ENCODE results near the gene LETM1. TPM values are rescaled to one million over a fixed set of nuclear protein-coding genes. Genes with fewer than 3 reads are reported as not detected.

The LETM1 gene
- total RNA-seq, 2 donors from 2014 or later = 32.1 to 63.1 TPM

DNA sequence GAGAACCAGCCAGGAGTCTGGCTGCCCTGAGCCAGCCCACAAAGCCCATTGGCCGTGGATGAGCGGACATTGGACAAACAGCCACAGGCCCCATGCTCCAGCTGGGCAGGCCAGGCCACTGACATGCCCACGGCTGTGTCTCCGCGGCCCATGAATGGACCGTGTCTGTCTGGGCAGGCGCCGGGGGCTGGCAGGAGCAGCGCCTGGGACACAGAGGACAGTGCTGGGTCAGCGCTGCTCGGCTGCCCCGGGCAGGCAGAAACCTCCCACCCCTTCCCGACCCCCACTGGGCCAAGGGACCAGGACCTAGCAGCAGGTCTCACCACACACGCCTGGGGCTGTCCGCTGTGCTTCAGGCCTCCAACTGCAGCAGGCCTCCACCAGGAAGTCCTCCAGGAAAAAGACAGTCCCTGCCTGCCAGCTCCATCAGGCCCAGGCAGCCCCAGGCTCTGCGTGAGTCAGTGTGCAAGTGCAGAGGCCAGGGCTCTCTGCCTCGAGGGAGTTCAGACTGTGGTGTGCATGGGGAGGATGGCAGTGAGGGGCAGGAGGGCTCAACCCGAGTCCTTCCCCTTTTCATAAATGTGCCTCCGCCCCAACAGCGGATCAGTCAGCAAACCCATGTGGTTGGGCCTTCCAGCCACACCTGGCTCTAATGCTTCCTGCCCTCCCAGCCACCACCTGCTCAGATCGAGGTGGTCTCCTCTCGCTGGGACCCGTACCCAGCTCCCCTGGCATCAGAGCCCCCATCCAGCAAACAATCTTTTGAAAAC is 80.0 kb downstream of the LETM1 start:
- H3K36me3 ChIP-seq = no peaks in the 10 kb centered on the region
- no peak overlapping the region for H3K4me3 ChIP-seq
- intact Hi-C loops (cut with DNase I) = no loop called here
- no peak for TF ChIP-seq POLR2AphosphoS5 (IDR thresholded peaks at IDR 0.05)
- TF ChIP-seq, protein P1, sequence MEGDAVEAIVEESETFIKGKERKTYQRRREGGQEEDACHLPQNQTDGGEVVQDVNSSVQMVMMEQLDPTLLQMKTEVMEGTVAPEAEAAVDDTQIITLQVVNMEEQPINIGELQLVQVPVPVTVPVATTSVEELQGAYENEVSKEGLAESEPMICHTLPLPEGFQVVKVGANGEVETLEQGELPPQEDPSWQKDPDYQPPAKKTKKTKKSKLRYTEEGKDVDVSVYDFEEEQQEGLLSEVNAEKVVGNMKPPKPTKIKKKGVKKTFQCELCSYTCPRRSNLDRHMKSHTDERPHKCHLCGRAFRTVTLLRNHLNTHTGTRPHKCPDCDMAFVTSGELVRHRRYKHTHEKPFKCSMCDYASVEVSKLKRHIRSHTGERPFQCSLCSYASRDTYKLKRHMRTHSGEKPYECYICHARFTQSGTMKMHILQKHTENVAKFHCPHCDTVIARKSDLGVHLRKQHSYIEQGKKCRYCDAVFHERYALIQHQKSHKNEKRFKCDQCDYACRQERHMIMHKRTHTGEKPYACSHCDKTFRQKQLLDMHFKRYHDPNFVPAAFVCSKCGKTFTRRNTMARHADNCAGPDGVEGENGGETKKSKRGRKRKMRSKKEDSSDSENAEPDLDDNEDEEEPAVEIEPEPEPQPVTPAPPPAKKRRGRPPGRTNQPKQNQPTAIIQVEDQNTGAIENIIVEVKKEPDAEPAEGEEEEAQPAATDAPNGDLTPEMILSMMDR (IDR thresholded peaks at IDR 0.05) = no peak
- TF ChIP-seq POLR2A (IDR thresholded peaks at IDR 0.05) = no peak
- 77% methylated on average over 19 of the region's 23 CpGs for WGBS
- H3K27ac ChIP-seq = no peak overlapping the region
- no peaks in the 10 kb centered on the region for H3K9me3 ChIP-seq
- H3K4me1 ChIP-seq (replicated peaks) = no peaks in the 10 kb centered on the region
- no peaks in the 10 kb centered on the region for H3K27me3 ChIP-seq (replicated peaks; ENCODE audit: insufficient read depth)
- DNase-seq (ENCODE audit: low spot score) = no peak

DNA sequence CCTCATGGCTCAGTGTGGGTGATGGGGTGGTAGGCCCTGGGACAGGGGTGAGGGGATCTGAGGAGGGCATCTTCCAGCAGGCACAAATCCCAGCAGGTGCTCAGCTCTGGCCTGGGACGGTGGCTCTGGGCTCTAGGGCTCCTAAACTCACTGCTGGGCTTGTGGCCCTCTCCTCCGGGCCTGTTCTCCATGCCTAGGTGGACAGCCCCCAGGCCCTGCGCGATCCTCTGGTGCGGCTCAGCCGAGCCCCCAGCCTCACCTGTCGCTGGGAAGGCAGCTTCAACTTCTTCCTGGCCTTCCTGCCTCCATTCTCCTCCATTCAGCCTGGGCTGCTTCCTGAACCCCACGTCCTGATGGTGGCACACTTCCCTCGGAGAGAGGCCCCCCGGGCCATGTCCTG is 82.2 kb downstream of the LETM1 start:
- no peaks in the 10 kb centered on the region for H3K4me1 ChIP-seq (replicated peaks)
- no peak for DNase-seq (ENCODE audit: low spot score)
- TF ChIP-seq POLR2A (IDR thresholded peaks at IDR 0.05) (no peak), POLR2AphosphoS5 (IDR thresholded peaks at IDR 0.05) (no peak)
- TF ChIP-seq, protein P1 (IDR thresholded peaks at IDR 0.05) = no peak
- H3K27ac ChIP-seq = no peak overlapping the region
- no peak overlapping the region for H3K4me3 ChIP-seq
- 92% methylated on average over 9 of the region's 10 CpGs for WGBS
- H3K27me3 ChIP-seq (replicated peaks; ENCODE audit: insufficient read depth) = peaks cover 4% of the 10 kb centered on the region
- H3K9me3 ChIP-seq = no peaks in the 10 kb centered on the region
- intact Hi-C loops (cut with DNase I) = no loop called here
- H3K36me3 ChIP-seq = no peaks in the 10 kb centered on the region

DNA sequence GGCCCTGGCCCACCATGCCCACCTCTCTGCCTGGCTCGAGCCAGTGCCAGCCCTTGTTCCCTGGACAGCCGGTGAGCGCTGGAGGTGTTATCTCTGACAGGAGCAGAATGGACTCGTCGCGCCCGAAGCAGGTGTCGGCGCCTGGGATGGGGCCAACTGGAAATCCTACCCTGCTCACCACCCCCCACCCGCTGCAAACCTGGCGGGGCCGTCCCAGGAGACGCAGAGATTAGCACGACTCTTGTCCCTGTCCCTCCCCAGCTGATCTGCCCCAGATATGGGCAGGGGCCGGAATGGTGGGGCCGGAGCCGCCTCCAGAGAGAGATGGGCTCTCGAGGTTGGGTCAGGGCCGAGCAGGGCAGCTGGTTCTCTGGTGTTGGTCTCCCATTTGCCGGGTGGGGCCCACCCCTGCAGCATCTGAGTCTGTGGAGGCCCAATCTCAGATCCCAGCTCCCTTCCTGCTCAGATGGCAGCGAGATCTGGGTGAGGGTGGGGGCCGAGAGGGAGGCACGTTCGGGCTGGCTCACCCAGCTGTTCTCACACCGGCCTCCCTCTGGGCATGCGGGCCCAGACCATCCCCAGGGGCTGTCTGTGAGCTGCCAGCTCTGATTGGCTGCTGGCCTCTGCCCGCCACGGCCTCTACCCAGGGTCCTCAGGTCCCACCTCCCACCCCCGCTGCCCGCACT is 83.0 kb downstream of the LETM1 start:
- Histone ChIP-seq H3K4me3 (no peak overlapping the region), H3K4me1 (replicated peaks) (no peaks in the 10 kb centered on the region), H3K9me3 (no peaks in the 10 kb centered on the region), H3K27ac (no peak overlapping the region), H3K27me3 (replicated peaks; ENCODE audit: insufficient read depth) (peaks cover 4% of the 10 kb centered on the region), H3K36me3 (no peaks in the 10 kb centered on the region)
- intact Hi-C loops (cut with DNase I) = no loop called here
- DNase-seq (ENCODE audit: low spot score) = no peak
- WGBS = 45% methylated on average over 25 of the region's 30 CpGs
- TF ChIP-seq POLR2A (IDR thresholded peaks at IDR 0.05) (no peak), POLR2AphosphoS5 (IDR thresholded peaks at IDR 0.05) (no peak)
- TF ChIP-seq, protein P1 (IDR thresholded peaks at IDR 0.05) = no peak

DNA sequence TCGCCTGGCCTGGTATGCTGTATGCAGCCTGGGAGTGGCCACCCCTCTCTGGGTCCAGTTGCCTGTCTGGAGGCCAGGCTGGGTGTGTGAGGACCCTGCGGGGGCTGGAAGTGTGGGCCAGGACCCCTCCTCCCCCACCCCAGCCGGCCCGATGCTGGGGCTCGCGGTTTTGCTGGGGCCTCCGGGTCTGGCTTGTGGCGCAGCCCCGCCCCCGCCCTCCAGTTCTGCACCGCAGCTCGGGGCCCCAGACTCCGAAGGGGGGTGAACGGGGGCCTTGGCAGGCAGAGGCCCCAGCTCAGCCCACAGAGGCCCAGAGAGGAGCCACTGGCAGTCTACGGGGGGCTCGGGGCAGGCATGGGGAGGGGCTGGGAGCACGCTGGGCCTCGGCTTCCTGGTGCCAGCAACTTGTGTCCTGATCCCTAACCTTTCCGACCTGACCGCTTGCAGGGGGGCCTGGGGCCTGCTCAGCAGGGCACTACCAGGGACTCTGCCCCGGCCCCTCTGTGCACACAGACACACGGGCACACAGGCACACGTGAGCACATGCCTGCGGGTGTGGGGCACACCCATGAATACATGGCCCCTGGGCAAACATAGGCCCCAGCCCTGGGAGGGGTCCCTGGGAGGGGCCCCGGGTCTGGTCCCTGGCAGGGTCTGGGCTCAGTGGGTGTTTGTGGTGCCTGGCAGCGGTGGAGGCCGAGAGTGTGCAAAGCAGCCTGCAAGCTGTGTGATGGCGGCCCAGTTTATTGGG is 84.2 kb downstream of the LETM1 start:
- intact Hi-C loops (cut with DNase I) = no loop called here
- Histone ChIP-seq H3K27ac (no peak overlapping the region), H3K36me3 (no peaks in the 10 kb centered on the region), H3K4me3 (no peak overlapping the region), H3K4me1 (replicated peaks) (peaks cover 2% of the 10 kb centered on the region), H3K9me3 (no peaks in the 10 kb centered on the region), H3K27me3 (replicated peaks; ENCODE audit: insufficient read depth) (peaks cover 4% of the 10 kb centered on the region)
- TF ChIP-seq POLR2A (IDR thresholded peaks at IDR 0.05) (no peak), POLR2AphosphoS5 (IDR thresholded peaks at IDR 0.05) (no peak)
- TF ChIP-seq, protein P1 (IDR thresholded peaks at IDR 0.05) = no peak
- no peak for DNase-seq (ENCODE audit: low spot score)
- 52% methylated on average over 27 of the region's 28 CpGs for WGBS

Data from prostate gland (tissue), 2 donors.